HG03521 (cell line): Measurements from ENCODE around the gene TSPAN17.

Experiments
- ATAC-seq: cut with Tn5 transposase; IDR thresholded peaks from one replicate; pipeline ENCODE4 v1.9.1; 2021; ENCODE audit warnings: mild to moderate bottlenecking, moderate library complexity; ENCODE audit not compliant: unreplicated experiment

The TSPAN17 gene

GRCh38 chr5:176639981-176640380, 7.3 kb upstream of the TSPAN17 start:
- no peak for ATAC-seq

- ATAC-seq, result no peak
These were observed 6.7 kb upstream of the TSPAN17 start for GRCh38 chr5:176640616-176641015.

GRCh38 chr5:176642675-176643490, 4.4 kb upstream of the TSPAN17 start:
- ATAC-seq, result no peak

- no peak for ATAC-seq
These were observed 3.6 kb upstream of the TSPAN17 start for GRCh38 chr5:176643491-176644219.

GRCh38 chr5:176644294-176644693, 3.0 kb upstream of the TSPAN17 start:
- no peak for ATAC-seq

GRCh38 chr5:176644878-176645670, 2.2 kb upstream of the TSPAN17 start:
- ATAC-seq, result no peak

- no peak for ATAC-seq
These were observed 1.1 kb upstream of the TSPAN17 start for GRCh38 chr5:176646049-176646706.

- ATAC-seq, result peak; percentile 1
These were observed 616 bp upstream of the TSPAN17 start for GRCh38 chr5:176646707-176647029.

GRCh38 chr5:176647843-176648473, 674 bp downstream of the TSPAN17 start:
- ATAC-seq, result no peak

GRCh38 chr5:176648474-176649194, 1.4 kb downstream of the TSPAN17 start:
- ATAC-seq, result no peak

- ATAC-seq, result no peak
These were observed 3.1 kb downstream of the TSPAN17 start for GRCh38 chr5:176650354-176650884.

- no peak for ATAC-seq
These were observed 4.2 kb downstream of the TSPAN17 start for GRCh38 chr5:176651472-176651980.

GRCh38 chr5:176652136-176652535, 4.9 kb downstream of the TSPAN17 start:
- ATAC-seq, result no peak

- no peak for ATAC-seq
These were observed 6.4 kb downstream of the TSPAN17 start for GRCh38 chr5:176653401-176654385.

GRCh38 chr5:176654856-176655255, 7.6 kb downstream of the TSPAN17 start:
- no peak for ATAC-seq

- no peak for ATAC-seq
These were observed 9.2 kb downstream of the TSPAN17 start for GRCh38 chr5:176656467-176656990.

- ATAC-seq, result peak; percentile 45
These were observed 10.8 kb downstream of the TSPAN17 start for GRCh38 chr5:176658007-176658599.
